Activated T-helper 1 cell treated with Interleukin-2 at 50 U/mL for 16 hours (primary cell): ENCODE results near the gene UPK1B.

Experiments used
- DNase-seq: peaks from one replicate; pipeline ENCODE4 v3.0.0-alpha.2; 2020; ENCODE audit warnings: low read depth

The UPK1B gene

DNA sequence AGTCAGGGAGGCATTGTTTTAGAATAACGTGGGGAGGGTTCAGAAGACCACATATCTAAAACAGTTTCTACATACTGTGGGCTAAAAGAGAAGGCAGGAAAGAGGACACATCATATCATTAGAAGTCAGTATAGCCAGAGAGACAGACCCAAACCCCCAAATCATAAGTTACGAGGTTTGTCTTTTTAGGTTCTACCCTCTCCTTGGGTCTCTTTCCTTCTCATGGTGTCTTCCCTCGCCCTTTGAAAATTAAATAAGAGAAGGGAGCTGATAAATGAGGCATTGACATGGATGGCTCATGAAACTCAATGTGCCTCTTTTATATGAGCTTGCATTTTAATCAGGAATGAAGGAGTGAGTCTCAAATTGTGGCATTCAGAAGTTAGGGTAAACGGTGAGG is 3.4 kb downstream of the UPK1B start:
- no peak for DNase-seq

DNA sequence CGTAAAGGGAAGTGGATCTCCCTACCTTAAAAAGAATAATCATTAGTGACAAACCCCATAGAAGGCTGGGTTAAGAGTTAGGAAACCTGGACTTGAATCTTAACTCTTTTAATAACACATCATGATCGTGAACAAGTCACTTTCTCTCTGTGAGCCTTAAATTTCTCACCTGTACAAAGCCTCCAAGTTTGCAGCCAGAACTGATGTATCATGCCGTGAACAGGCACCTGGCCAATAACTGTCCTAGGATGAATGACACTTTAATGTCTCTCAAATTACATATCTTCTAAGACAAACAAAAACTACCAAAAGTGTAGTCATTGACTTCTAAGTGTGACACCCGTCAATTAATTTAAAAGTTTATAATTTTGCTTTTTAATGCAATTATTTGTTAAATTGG is 3.9 kb downstream of the UPK1B start:
- DNase-seq, result no peak

DNA sequence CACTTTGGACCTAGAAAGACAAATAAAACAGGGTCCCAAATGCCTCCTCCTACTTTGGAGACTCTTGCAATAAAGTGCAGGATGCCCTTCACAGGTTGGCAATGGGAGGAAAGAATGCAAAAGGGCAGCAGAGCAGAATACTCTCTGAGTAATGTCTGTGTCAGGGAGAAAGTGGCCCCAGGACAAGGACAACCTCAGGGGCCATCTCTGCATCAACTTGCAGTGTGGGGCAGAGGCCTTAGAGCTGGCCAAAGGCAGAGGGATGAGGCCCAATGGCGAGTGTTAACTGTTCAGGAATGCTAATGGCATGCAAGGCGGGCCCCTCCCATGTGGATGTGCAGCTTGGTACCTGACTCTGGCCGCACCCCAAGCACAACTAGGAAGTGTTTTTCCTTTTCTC is 8.4 kb downstream of the UPK1B start:
- DNase-seq, result no peak

DNA sequence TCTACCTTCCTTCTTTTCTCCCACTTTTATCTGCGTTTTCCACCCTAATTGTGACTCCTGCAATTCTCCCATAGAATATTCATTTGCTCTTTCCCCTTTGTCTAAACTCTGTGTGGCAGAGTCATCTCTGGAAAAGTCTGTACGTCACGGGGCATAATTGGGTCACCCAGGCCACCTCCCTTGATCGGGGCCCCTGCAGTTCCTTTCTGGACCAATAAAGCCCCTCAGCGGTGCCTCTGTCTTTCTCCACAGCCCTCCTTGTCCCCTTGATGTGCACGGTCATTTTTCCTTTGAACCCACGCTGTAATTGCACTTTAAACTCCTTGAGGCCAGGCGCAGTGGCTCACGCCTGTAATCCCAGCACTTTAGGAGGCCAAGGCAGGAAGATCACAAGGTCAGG is 10.7 kb downstream of the UPK1B start:
- no peak for DNase-seq

DNA sequence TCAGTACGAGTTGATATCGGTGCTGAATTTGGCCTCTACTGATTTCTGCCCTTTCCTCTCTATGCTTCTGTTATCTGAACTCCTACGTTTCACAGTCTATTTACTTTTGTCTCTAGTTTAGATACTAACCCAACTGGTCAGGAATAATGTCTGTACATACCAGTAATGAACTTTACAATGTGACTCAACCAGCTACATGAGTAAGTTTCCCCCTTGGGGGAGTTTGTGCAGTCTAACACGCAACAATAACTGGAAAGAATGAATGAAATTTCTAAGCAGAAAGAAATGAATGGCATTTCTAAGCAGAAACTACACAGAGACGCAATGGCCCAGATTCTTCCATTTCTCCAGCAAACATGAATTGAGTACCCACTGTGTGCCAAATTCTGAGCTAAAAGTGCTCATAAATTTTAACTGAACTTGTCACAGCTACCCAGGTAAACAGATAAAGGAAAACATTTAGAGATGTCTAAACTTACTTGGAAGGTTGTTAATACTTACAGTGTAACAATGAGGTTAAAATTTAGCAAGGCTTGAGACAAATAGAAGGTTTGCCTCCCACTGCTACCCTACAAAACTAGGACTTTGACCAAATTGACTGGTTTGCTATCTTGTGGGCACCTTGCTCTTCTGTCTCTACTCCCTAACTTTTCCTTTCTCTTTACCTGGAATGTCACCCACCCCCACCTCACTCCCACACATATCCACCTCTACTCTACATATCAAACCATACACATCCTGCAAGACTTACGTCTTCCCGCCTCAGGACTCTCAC is 11.6 kb downstream of the UPK1B start:
- DNase-seq, result no peak

DNA sequence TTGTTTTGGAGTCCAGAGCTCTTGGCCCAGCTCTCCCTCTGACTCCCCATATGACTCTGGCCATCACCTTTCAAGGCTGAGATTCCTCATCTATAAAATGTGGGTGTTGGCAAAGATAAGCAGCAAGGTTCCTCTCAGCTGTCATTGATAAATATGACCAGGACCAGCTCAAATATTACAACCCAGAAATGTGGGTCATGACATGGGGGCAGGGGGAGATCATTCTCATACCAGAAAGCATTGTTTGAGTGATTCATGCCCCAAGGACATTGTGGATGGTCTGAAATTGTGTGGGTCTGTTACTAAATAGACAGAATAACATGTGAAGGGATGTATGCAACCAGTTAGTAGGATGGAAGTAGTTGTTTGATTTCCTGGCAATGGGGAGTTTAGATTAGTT is 13.9 kb downstream of the UPK1B start:
- DNase-seq, result no peak

DNA sequence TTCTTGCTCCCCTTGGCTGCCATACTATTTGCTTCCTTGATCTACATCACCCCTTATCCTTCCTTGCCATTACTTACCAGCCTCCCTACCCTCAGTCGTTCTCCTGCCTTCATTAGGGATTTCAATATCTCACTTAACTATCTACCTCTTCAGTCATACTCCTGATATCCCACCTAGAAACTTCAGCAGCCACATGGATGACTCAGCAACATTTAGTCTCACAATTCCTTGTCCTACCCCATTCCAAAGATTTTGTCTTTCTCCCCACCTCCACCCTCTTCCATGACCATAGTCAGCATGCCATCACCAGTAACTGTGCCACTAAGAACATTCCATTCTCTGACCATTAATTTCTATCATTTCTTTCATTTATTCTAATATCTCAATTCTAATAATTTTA is 18.4 kb downstream of the UPK1B start:
- DNase-seq, result no peak

DNA sequence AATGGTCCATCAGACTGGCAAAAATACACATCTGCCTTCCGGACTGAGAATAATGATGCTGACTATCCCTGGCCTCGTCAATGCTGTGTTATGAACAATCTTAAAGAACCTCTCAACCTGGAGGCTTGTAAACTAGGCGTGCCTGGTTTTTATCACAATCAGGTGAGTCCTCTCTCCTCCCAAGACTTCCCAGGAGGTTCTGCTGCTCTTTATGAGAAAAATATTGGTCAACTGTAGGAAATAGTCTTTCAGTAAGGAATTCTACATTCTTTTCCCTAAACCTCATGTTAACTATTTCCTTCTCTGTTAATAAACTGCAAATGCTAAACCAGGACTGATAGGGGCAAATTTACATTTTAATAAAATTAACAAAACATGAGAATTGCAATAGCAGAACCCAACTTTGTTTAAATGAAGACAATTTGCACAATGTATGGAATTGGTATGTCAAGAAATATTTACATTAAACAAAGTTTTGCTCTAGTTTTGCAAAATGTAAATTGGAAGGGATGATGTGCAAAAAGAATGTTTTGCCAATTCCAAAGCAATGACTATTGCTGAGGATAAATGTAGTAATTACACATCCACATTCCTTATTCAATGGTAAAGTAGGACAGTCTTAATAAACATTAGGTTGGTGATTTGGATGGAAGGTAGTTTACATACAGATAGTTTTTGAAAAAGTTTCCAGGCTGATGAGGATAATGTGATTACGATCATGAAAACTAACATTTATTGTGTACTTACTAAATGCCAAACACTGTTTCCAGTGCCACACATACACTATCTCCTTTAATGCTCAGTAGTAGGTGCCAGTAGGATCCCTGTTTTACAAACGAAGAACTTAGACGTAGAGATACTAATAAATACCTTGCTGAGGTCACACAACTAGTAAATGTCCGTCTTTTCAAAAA is 21.1 kb downstream of the UPK1B start:
- no peak for DNase-seq

DNA sequence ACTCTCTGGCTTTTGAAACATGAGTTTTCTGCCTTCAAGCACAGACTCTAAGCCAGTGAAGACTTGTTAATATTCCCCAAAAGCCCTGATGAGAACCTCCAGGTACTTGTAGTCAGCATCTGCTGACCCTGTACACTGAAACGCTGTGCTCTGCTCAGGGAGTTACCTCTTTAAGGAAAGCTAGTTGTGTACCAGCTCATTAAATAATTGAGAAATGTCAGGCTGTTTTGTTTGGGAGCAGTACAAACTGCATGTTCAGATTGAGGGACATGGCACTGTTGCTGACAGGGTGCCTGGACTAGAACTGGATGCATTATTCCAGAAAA is 21.7 kb downstream of the UPK1B start:
- DNase-seq, result no peak

DNA sequence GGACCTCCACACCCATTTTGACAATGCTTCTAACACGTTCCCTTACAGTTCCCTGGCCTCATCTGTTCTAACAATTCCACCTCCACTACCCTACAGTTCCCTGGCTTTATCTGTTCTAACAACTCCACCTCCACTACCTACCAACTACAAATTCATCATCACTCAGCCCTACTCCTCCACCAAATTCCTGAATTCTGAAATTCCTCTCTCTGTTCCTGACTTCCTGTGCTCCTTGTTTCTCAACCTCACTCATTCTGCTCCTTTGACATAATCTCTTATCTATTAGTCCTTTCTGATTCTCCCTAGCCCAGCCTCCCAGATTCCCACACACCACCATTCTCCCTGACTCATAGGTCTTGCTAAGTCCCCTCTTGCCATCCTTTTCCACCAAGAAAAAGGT is 22.5 kb downstream of the UPK1B start:
- DNase-seq, result no peak

DNA sequence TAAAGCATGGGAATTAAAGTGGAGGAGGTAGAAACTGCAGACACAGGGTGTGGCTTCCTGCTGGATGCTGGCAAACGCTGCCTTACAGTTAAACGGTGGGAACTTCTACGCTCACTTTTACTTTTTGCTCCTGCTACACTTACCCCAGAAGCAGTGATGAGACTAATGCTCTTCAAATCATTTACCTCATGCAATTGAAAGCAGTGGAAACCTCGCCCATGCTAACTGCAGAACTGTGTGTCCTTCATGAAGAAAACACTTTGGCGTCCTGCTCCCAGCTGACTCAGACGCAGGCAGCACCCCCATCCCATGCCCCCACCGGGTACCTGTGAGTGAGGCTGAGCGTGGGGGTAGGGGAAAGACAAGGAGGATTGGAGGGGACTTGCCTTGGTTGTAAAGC is 31.8 kb downstream of the UPK1B start:
- no peak for DNase-seq

DNA sequence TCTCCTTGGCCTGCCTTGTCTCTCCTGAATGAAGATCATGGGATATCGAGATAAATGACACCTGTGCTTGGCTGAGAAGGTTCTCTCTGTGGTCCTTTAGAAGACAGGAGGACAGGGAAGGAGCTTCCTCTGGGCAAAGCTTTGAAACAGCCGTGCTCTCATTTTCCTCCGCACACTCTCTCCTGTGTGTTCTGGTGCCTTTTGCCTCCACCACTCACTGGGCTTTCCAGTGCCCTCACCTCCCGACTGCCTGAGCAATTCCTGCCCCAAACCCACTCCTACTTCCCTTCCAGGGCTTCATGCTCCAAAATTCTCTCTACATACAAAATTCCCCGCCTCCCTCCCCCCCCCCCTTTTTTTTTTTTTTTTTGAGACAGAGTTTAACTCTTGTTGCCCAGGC is 32.3 kb downstream of the UPK1B start:
- DNase-seq, result no peak

DNA sequence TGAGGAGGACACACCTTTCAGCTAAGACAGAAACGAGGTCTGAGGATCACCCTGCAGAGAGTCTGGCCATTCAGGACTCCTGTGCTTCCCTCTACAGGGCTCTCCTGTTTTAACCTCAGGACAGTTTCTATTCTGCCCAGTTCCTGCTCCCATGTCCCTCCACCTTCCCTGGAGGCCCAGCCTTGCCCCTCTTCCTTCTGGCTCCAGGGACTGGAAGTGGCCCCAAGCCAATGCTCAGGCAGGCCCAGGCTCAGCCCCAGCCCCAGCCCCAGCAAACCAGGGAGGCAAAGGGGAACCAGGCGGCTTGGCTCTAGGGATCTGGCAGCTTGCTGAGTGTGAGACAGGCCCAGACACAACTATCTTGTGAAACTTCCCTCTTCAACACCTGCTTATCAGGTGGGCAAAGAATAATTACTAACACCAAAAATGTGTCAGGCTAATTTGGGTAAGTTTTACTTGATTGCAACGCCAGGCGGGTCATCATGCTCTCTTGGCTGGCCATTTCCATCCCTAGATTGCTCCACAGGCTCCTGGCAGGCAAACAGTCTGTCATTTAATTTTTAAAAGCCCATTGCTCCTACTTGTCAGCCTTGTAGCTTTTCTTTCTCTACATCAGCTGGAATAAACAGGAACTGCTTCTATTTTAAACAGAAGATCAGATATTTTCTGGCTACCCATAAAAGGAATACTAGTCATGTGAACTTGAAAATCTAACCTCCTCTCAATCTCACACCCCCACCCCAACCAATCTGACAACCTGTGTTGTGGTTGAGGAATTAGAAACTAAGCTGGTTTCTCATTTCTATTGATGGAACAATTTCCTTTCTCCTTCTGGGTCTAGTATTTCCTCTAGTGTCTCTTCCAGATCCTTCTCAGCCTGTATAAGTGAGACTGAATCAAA is 33.5 kb downstream of the UPK1B start:
- no peak for DNase-seq

DNA sequence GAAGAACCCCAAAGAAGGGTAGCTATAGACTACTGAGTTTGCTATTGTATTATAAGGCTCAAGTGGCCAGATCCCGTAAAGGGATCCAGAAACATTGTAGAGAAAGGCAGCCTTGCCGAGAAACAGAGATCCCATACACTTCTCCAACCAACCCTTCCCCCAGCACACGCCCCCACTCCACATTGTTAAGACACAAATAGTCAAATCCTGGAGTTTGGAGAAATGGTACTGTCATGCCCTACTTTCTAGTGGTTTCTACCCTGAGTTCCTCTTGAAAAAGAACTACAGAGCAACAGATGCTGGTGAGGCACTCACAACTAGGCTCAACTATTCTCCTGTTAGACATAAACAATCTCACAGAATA is 34.1 kb downstream of the UPK1B start:
- DNase-seq, result no peak

DNA sequence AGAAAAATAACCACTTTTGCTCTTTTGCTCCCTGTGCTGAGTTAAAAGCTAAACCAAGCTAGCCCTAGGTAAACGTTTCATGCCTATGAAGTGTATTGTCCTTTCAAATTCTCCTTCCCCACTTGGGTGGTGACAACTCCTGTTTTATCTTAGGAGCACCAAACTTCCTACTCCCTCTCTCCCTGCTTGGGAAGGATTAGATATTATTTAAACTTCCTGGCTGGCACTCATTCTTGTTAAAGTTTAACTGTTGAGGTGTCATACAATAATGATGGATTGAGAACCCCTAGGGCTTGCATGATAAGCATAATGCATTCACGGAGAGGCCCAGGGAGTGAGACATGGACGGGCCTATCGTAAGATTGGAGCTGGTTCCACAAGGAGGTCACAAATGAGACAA is 37.8 kb downstream of the UPK1B start:
- no peak for DNase-seq

DNA sequence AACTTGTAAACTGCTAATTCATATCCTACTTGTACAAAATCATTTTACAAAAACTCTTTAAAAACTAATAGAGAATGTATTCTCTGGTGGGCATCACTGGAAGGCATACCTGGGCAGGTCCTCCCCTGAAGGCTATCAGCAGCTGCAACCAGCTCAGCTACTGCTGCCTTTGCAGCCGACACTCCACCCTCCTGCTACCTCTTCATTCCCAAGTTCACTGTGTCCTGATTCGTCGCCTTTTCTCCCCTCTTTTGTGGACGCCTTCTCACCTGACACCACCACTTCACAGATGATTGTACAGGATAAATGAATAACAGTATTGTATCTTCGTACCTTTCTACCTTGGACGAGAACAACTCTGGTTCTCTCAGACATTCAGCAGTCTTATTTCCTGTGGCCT is 38.4 kb downstream of the UPK1B start:
- DNase-seq, result no peak

DNA sequence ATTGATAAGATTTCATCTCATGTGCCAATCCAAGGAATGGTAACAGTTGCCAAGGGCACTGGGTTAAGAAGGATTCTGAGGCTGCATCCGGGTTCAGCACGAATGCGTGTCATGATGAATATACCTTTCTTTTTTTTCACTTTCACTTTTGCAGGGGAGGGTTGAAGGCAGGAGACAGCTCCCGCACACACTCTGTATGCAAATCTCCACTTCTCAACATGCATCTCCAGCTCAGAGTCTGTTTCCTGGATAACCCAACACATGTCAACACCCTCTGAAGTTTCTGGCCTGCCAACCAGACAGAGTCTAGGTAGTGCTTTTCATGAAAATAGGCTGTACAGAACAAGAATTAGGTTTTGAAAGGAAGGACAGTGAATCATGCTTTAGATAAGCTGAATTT is 45.7 kb downstream of the UPK1B start:
- DNase-seq, result no peak

DNA sequence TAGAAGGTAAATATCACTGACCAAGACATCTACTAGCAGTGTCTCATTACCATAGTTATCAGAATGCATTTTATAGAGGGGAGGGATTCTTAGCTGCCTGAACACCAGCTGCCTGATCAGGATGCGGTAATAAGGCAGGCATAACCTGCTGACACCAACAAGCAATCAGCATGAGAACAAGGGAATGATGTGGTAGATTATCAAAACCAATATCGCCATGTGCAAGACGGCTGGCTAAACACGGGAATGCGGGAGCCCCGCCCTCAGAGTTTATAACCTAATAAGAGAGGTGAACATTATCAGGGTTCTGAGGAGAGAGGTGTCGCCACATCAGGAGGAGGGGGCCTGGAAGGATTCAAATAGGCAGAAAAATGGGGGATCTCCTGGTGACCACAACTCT is 46.8 kb downstream of the UPK1B start:
- DNase-seq, result no peak

DNA sequence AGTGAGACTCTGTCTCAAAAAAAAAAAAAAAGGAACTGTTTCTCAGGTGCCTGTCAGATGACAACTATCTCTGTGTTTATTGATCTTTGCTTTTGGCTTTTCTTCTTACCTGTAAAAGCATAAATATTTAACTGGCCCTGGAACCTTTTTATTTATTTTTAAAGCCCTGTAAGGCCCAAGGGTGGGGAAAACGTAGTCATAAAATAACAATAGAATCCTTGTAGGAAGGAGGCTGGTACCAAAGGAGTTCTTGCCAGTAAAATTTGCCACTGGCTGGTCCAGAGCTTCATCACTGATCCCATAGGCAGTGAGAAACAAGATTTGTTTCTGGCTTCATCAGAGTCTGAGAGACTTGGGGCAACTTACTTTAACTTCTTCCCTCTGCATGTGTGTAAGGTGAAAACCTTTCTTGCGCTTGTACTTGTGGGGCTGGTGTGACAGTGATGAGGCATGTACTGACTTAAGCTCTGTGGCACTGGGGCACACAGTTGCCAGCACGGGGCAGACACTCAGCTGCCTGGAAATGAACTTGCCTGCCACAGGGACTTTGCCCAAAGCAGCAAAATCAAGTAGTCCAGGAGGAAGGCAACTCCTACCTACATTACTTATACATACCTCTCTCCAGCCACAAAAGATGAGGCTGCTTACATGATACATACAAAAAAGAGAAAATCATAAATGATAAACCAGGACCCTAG is 47.7 kb downstream of the UPK1B start:
- DNase-seq, result no peak

DNA sequence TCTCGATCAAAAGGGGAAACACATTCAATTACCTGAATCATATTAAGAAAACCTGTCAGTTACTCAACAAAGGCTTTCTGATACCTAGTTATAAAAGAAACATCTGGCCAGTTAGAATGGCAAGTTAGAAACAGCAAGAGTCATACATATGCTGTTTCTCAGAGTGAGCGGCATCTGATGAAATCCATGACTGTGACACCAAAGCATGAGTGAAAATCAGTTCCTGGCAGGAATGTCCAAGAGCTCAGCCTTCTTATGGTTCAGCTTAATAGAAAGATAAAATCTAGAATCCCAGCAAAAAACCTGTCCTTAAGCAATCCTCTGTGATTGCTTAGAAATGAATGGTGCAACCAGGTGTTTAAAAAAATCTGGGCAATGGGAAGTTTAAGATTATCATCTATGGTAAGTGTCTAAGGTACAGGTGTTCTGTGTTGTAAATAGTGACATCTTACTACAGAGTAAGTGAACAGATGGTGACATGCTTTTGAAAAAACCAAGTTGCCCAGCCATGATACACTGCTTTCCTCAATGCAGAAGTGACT is 48.5 kb downstream of the UPK1B start:
- no peak for DNase-seq

DNA sequence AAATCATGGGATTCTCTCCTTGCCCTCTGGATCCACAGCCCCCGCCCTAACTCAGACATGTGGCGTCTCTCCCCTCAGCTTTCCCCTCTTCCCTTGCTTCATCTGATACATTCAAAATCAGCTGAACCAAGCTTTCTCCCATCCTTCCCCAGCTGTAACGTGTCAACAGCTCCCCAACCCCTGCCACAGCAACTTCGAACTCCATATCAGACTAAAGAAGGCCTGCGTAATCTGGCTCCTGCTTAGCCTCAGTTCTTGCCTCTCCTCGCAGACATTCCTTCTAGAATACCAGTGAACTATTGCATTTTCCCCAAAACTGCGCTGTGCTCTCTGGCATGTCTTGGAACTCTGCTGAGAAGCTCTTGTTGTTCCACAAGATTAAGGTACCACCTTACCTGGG is 49.0 kb downstream of the UPK1B start:
- no peak for DNase-seq

DNA sequence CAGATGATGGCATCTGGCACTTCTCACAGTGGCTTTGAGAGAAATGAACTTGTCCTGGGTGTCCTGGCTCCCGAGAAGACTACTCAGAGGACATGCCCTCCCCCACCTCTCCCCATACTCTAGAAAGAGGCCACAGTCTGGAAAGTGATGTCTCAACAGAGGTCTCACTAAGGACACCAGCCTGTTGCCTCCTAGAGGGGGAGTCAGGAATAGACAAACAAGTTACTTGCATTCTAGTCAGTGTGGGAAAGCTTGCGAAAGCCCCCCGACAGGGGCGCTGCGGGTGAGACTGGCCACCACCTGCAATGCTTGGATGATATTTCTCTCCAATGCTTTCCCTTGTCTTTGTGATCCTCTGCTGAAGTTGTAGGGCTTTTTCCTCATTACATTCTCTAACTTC is 50.1 kb downstream of the UPK1B start:
- no peak for DNase-seq
